Left renal cortex interstitium (tissue), 4 donors: ENCODE results near the gene S100A14. TPM values are rescaled to one million over a fixed set of nuclear protein-coding genes. Genes with fewer than 3 reads are reported as not detected.

Source experiments
- DNase-seq, 4 donors: peaks; one replicate each; pipeline ENCODE4 v3.0.0-alpha.2; 2013; ENCODE audit warnings: low read depth in 4 of 4, low spot score in 2 of 4, missing footprints in 1 of 4
- polyA plus RNA-seq, 4 donors: library from polyadenylated mRNA; unstranded; fragments of 120-200 nt; gene quantifications; one replicate each; pipeline ENCODE4 v1.2.1, GENCODE V29; 2013; ENCODE audit not compliant: insufficient read length in 4 of 4

Gene S100A14
- polyA plus RNA-seq, 4 donors = 16.6 to 27.0 (median 22.6) TPM

GRCh38 chr1:153619171-153619570, 3.0 kb upstream of the S100A14 start:
- DNase-seq = no peak

DNA sequence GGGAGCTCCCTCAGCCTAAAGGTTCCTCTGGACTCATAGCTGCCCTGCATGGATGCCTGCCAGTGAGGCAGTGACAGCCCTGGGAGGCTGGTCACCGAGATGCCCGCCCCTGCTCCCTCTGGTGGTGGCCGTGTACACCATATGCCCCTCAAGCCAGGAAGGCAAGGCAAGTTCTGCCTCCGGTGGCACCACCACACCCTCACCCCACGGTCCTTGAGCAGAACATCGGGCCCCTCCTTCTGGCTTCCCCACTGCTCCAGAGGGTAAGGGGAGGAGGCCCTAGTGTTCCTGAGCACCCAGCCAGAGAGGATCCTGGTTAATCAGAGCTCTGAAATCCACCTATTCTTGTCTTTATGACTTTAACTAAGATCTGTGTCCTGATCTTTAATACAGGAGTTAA, 1.5 kb upstream of the S100A14 start:
- no peak for DNase-seq

DNA sequence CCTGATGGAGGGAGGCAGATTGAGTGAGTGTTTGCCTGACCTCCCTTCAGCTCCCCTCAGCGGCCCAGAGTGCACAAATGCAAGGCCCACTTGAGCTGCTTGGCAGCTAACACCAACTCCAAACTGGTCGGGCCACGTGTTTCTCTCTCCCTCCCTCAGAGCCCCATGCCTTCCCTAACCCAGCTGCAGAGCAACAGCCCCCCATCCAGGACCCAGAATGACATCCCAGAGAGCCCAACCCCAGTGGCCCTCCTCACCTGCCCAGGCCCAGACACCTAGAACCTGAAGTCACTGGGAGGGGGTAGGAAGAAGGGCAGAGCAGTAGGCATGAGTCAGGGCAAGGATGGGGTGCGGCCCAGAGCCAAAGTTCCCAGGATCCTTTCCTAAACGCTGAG, 789 bp upstream of the S100A14 start:
- DNase-seq = no peak

- no peak for DNase-seq
Observed at GRCh38 chr1:153615406-153615805, 719 bp downstream of the S100A14 start.

GRCh38 chr1:153614906-153615305, 1.2 kb downstream of the S100A14 start:
- no peak for DNase-seq

DNA sequence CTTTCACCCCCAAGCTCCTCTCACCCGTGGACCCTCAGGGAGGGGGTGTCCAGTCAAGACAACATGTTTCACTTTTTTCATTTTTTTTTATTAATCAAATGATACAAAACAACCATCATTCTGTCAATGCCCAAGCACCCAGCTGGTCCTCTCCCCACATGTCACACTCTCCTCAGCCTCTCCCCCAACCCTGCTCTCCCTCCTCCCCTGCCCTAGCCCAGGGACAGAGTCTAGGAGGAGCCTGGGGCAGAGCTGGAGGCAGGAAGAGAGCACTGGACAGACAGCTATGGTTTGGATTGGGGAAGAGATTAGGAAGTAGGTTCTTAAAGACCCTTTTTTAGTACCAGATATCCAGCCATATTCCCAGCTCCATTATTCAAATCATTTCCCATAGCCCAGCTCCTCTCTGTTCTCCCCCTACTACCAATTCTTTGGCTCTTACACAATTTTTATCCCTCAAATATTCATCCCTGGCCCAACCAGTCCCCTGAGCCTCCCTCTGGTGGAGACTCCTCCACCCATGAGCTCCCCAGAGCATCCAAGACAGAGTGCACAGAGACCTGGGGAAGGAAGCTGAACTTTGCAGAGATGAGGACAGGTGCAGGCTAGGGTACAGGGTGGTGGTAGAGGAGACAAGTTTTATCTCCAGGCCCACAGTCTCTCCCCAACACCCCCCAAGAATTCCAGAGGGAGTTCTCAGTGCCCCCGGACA, 1.8 kb downstream of the S100A14 start:
- DNase-seq = no peak

DNA sequence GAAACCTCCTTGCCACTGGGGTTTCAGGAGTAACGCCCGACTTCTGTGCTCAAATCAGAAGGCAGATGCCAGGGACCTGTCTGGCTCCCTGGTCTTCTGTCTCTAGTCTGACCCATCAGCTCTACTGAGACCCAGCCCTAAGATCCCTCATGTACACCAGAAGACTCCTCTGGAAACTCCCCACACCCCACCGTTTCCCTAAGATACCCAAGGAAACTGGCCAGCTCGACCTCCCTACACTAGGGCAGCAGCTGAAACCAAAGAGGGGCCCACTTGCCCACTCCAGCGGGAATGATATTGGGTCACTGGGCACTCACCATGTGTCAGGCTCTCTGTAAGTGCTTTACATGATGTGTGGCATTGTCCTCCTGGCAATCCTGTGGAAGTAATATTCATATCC, 2.7 kb downstream of the S100A14 start:
- no peak for DNase-seq

GRCh38 chr1:153612755-153613331, 3.3 kb downstream of the S100A14 start, which contains the start of gene S100A16:
TSS of gene S100A16 (minus strand) at chr1:153613137. CDS start at chr1:153608151, 4,986 bp downstream.
- DNase-seq = no peak

DNA sequence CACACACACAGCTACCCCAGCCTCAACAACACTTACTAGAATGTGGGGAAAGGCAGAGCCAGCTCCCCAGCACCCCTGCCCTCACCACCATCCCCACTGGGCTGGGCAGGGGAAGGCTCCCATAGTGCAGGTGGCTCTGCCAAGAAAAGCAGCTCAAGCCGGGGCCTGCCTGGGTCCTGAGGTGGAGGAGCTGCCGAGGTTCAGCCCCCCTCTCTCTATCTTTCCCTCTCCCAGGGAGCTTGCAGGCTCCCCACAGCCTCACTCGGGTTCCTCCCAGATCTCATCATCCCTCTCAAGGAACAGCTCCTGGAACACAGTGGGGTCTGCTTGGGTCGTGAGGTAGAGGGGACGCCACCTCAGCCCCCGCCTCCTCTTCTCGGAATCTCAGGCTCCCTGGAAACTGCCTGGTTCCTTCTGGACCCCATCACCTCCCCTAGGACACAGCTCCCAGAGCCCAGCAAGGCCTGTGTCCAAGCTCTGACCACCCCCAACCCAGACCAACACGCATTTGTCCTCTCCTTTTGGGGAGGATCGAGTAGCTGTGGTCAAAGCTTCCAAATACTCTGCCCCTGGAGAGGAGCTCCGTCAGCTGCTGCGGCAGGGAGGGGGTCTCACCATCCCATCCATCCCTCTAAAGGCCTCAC, 3.9 kb downstream of the S100A14 start:
- DNase-seq = no peak

GRCh38 chr1:153611356-153611755, 4.8 kb downstream of the S100A14 start:
- no peak for DNase-seq

DNA sequence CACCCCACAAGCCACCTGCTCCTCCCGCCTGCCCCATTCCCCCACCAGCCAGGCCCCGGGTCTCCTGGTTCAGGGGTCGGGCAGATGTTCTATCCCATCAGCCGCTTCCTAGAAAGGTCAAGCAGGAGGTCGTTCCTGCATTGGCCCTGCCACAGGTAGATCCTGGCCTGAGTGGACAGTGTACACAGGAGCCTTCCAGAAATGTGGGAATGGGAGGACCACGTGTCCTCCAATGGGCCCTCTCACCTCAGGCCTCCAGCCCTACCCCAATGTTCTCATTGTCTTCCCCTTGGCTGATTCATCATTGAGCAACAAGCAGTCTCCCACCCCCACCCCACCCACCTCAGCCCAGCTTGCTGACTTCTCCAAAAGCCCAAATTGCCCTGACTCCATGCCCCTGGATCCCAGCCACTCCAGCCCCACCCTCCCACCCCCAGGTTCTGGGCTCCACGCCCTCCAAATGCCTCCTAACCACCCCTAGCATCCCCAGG, 5.3 kb downstream of the S100A14 start:
- DNase-seq = no peak

GRCh38 chr1:153610334-153610733, 5.8 kb downstream of the S100A14 start:
- no peak for DNase-seq

DNA sequence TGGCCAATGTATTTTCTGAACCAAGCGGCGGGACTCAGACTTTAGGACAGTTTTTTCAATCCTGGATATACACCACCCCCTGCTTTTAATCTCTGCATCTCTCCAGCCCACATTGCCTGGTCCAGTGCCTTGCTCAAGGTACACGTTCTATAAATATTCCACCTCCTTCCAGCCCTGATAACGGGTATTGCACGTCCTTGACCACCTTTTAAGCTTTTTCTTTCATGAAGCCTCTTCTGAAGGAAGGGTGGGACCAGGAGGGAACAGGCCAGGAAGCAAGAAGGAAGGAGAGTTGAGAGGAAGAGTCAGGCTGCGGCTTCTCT, 6.6 kb downstream of the S100A14 start:
- DNase-seq = no peak

DNA sequence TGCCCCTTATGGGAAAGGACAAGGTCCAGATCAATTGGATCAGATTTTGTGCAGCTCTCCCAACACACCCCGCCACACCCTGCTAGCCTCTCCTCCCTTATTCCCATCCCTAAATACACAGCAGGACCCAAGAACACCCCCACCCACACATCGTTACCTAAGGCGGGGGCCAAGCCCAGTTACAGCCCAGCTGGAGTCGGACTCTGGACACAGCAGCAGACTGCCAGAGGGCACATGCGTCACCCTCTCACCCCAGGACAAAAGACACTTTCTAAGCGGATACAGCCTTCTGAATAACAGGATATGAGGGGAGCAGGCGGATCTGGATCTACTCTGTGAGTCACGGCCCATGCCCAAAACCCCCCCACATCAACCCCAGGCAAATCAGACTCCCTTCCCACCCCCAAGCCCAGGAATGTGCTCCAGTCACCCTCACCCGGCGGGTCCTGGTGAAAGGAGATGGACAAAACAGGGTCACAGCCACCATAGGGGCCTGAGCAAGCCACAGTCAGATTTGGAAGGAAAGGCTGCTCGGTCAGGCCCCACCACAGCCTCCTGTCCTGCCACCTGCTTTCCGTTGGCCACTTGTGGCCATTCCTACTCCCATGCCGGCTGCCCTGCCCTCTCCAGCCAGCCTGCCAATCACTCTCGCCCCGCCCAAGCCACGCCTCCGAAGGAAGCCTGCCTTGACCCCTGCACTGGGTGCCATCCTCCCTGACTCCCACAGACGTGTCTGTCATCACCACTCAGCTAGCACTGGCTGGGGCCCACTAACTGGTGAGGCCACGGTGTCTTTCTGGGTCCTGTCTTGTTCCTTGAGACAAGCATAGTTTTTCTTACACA, 7.2 kb downstream of the S100A14 start:
- no peak for DNase-seq

GRCh38 chr1:153608089-153608682, 7.9 kb downstream of the S100A14 start:
- DNase-seq = no peak

GRCh38 chr1:153607381-153607780, 8.7 kb downstream of the S100A14 start:
- no peak for DNase-seq

DNA sequence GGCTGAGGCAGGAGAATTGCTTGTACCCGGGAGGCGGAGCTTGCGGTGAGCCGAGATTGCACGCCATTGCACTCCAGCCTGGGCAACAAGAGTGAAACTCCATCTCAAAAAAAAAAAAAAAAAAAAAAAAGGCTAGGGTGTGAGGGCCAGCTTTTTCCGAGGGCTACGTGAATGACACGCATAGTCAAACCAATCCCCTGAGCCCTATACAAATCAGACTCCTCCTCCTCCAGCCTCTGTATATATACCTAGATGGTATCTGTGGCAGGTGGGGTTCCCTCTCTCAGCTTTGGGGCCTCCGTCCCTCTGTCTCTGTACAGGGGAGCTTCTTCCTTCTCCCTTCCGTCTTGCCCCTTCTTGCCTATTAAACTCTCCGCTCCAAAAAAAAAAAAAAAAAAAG, 9.9 kb downstream of the S100A14 start:
- no peak for DNase-seq

GRCh38 chr1:153602749-153603148, 13.4 kb downstream of the S100A14 start:
- no peak for DNase-seq

GRCh38 chr1:153599847-153600246, 16.3 kb downstream of the S100A14 start:
- no peak for DNase-seq

DNA sequence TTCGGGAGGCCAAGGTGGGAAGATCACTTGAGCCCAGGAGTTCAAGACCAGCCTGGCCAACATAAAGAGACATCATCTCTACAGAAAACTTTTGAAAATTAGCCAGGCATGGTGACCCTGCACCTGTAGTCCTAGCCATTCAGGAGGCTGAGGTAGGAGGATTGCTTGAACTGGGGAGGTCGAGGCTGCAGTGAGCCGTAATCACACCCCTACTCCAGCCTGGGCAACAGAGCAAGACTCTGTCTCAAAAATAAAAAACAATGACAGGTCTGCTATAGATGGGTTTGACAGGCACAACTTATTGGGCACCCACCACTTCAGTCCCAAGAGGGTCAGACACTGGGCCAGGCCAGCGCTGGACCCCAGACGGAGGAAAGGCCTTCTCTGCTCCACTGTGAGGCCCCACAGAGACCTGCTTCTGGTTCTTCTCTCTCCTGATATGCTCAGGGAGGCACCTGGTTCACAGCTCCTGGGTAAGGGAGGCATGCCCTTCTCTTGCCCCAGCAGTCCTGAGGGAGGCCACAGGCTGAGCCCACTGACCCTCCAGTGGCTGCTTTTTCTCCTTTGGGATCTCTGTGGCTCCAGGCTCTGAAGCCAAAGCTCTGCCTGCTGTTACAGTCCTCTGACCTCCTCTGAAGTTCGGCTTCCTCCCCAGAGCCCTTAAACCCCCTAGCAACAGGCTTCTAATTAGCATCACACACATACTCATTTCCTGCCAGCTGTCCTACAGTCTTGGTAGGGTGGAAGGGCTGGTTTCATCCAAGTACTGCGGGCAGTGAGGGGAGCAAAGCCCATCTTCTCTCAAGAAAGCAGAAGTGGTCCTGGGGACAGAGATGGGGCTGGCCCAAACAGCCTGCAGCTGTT, 17.6 kb downstream of the S100A14 start:
- peak in 1 of 4 donors; percentile 27 for DNase-seq
